ENCODE data around the gene SRRM3. TPM values are rescaled to one million over a fixed set of nuclear protein-coding genes. Genes with fewer than 3 reads are reported as not detected.
A peak's percentile ranks its signal among the peaks of the same experiment; 100 is the strongest.
"Not testable (repeated sequence)": the region's sequence is repeated elsewhere in the genome, so short reads cannot be mapped to it uniquely, and the experiment has no call there.

SRRM3 gene
- polyA plus RNA-seq, 1 donor (not counting 4 experiments of a cell fraction or from before 2014, with no cell fraction given) = 0.30 TPM

- Histone ChIP-seq H3K4me3 (ENCODE audit: control insufficient read depth in 2 of 3, extremely low read depth in 1 of 3, insufficient read depth in 2 of 3, low read depth in 1 of 3, low read length in 3 of 3) (no peak overlapping the region), H3K9me1 (ENCODE audit: control insufficient read depth, extremely low read depth, insufficient read depth, low read length) (no peaks in the 10 kb centered on the region), H3K79me2 (ENCODE audit: control insufficient read depth, insufficient read depth, low read length) (no peaks in the 10 kb centered on the region), H3K9me3 (ENCODE audit: control insufficient read depth, low read depth, low read length) (no peaks in the 10 kb centered on the region), H4K20me1 (ENCODE audit: control insufficient read depth, extremely low read depth, insufficient read depth, low read length) (no peaks in the 10 kb centered on the region), H3K27ac (ENCODE audit: control insufficient read depth, insufficient read depth, low read length) (no peak overlapping the region), H3K27me3 (ENCODE audit: control insufficient read depth, extremely low read depth, insufficient read depth, low read length) (no peaks in the 10 kb centered on the region), H3K4me2 (ENCODE audit: control insufficient read depth, extremely low read depth, insufficient read depth, low read depth, low read length) (no peak overlapping the region), H3K9ac (ENCODE audit: control insufficient read depth, extremely low read depth, insufficient read depth, low read length) (no peak overlapping the region), H2AFZ (ENCODE audit: control insufficient read depth, low read length) (no peak overlapping the region), H3K36me3 (ENCODE audit: control insufficient read depth in 2 of 2, extremely low read depth in 1 of 2, insufficient read depth in 2 of 2, low read length in 2 of 2) (no peaks in the 10 kb centered on the region), H3K4me1 (ENCODE audit: control insufficient read depth, extremely low read depth, insufficient read depth, low read length) (no peaks in the 10 kb centered on the region)
- DNase-seq (ENCODE audit: low read depth, low spot score) (no peak), FAIRE-seq (no peak)
- dilution Hi-C loops (cut with MboI; ENCODE audit: extremely low pct_ligation_motif_present, low sequenced_read_pairs) = no loop called here
- TF ChIP-seq EZH2 (IDR thresholded peaks at IDR 0.05; ENCODE audit: low read length) = no peak
- TF ChIP-seq CTCF (optimal IDR thresholded peaks at IDR 0.05 in 1 of 3, IDR thresholded peaks at IDR 0.05 in 1 of 3, conservative IDR thresholded peaks at IDR 0.05 in 1 of 3; ENCODE audit: extremely low read depth in 1 of 3, insufficient read depth in 2 of 3, low read length in 3 of 3) = no peak
Measured at GRCh38 chr7:76155938-76156337, 45.8 kb upstream of the SRRM3 start.

- DNase-seq (ENCODE audit: low read depth, low spot score) = not testable (repeated sequence)
Measured at GRCh38 chr7:76156992-76157685, 44.6 kb upstream of the SRRM3 start.

GRCh38 chr7:76158416-76158815 lies 43.3 kb upstream of the SRRM3 start:
- H3K27ac ChIP-seq (ENCODE audit: control insufficient read depth, insufficient read depth, low read length); DNase-seq (ENCODE audit: low read depth, low spot score); FAIRE-seq; H3K4me2 ChIP-seq (ENCODE audit: control insufficient read depth, extremely low read depth, insufficient read depth, low read depth, low read length); dilution Hi-C loops (cut with MboI; ENCODE audit: extremely low pct_ligation_motif_present, low sequenced_read_pairs); H3K9me1 ChIP-seq (ENCODE audit: control insufficient read depth, extremely low read depth, insufficient read depth, low read length); H3K9me3 ChIP-seq (ENCODE audit: control insufficient read depth, low read depth, low read length); H3K79me2 ChIP-seq (ENCODE audit: control insufficient read depth, insufficient read depth, low read length); H3K4me3 ChIP-seq (ENCODE audit: control insufficient read depth in 2 of 3, extremely low read depth in 1 of 3, insufficient read depth in 2 of 3, low read depth in 1 of 3, low read length in 3 of 3); H3K4me1 ChIP-seq (ENCODE audit: control insufficient read depth, extremely low read depth, insufficient read depth, low read length); H3K27me3 ChIP-seq (ENCODE audit: control insufficient read depth, extremely low read depth, insufficient read depth, low read length); H3K36me3 ChIP-seq (ENCODE audit: control insufficient read depth in 2 of 2, extremely low read depth in 1 of 2, insufficient read depth in 2 of 2, low read length in 2 of 2); H4K20me1 ChIP-seq (ENCODE audit: control insufficient read depth, extremely low read depth, insufficient read depth, low read length); H3K9ac ChIP-seq (ENCODE audit: control insufficient read depth, extremely low read depth, insufficient read depth, low read length); H2AFZ ChIP-seq (ENCODE audit: control insufficient read depth, low read length): not testable (repeated sequence)

More at GRCh38 chr7:76156992-76157685, 44.6 kb upstream of the SRRM3 start:
- H3K27me3 ChIP-seq (ENCODE audit: control insufficient read depth, extremely low read depth, insufficient read depth, low read length); H3K4me1 ChIP-seq (ENCODE audit: control insufficient read depth, extremely low read depth, insufficient read depth, low read length); H3K4me3 ChIP-seq (ENCODE audit: control insufficient read depth in 2 of 3, extremely low read depth in 1 of 3, insufficient read depth in 2 of 3, low read depth in 1 of 3, low read length in 3 of 3); H3K79me2 ChIP-seq (ENCODE audit: control insufficient read depth, insufficient read depth, low read length); H3K36me3 ChIP-seq (ENCODE audit: control insufficient read depth in 2 of 2, extremely low read depth in 1 of 2, insufficient read depth in 2 of 2, low read length in 2 of 2); H3K9me1 ChIP-seq (ENCODE audit: control insufficient read depth, extremely low read depth, insufficient read depth, low read length); H4K20me1 ChIP-seq (ENCODE audit: control insufficient read depth, extremely low read depth, insufficient read depth, low read length); dilution Hi-C loops (cut with MboI; ENCODE audit: extremely low pct_ligation_motif_present, low sequenced_read_pairs); H3K4me2 ChIP-seq (ENCODE audit: control insufficient read depth, extremely low read depth, insufficient read depth, low read depth, low read length); H2AFZ ChIP-seq (ENCODE audit: control insufficient read depth, low read length); H3K27ac ChIP-seq (ENCODE audit: control insufficient read depth, insufficient read depth, low read length); H3K9ac ChIP-seq (ENCODE audit: control insufficient read depth, extremely low read depth, insufficient read depth, low read length); H3K9me3 ChIP-seq (ENCODE audit: control insufficient read depth, low read depth, low read length): not testable (repeated sequence)
- peak; percentile 78 for FAIRE-seq

- FAIRE-seq = peak; percentile 84
- H3K4me1 ChIP-seq (ENCODE audit: control insufficient read depth, extremely low read depth, insufficient read depth, low read length) = peaks cover 11% of the 10 kb centered on the region
- H3K9me1 ChIP-seq (ENCODE audit: control insufficient read depth, extremely low read depth, insufficient read depth, low read length); H3K9me3 ChIP-seq (ENCODE audit: control insufficient read depth, low read depth, low read length); DNase-seq (ENCODE audit: low read depth, low spot score); H4K20me1 ChIP-seq (ENCODE audit: control insufficient read depth, extremely low read depth, insufficient read depth, low read length); H3K4me3 ChIP-seq (ENCODE audit: control insufficient read depth in 2 of 3, extremely low read depth in 1 of 3, insufficient read depth in 2 of 3, low read depth in 1 of 3, low read length in 3 of 3); H2AFZ ChIP-seq (ENCODE audit: control insufficient read depth, low read length); H3K27me3 ChIP-seq (ENCODE audit: control insufficient read depth, extremely low read depth, insufficient read depth, low read length); H3K9ac ChIP-seq (ENCODE audit: control insufficient read depth, extremely low read depth, insufficient read depth, low read length); H3K79me2 ChIP-seq (ENCODE audit: control insufficient read depth, insufficient read depth, low read length); dilution Hi-C loops (cut with MboI; ENCODE audit: extremely low pct_ligation_motif_present, low sequenced_read_pairs); H3K36me3 ChIP-seq (ENCODE audit: control insufficient read depth in 2 of 2, extremely low read depth in 1 of 2, insufficient read depth in 2 of 2, low read length in 2 of 2): not testable (repeated sequence)
- H3K27ac ChIP-seq (ENCODE audit: control insufficient read depth, insufficient read depth, low read length) = peak overlapping the region; percentile 71
- peak overlapping the region; percentile 22 for H3K4me2 ChIP-seq (ENCODE audit: control insufficient read depth, extremely low read depth, insufficient read depth, low read depth, low read length)
Measured at GRCh38 chr7:76162416-76163170, 39.1 kb upstream of the SRRM3 start.
